Activated B cell treated with CpG ODN at 0.5 μM for 24 hours (primary cell): Measurements from ENCODE around the gene SIT1. TPM values are rescaled to one million over a fixed set of nuclear protein-coding genes. Genes with fewer than 3 reads are reported as not detected.

ENCODE experiments used
- ATAC-seq: fragments of 200-7000 bp; cut with Tn5 transposase; one replicate; pipeline ENCODE4 v1.10.0; 2021; ENCODE audit warnings: low read depth, mild to moderate bottlenecking, moderate library complexity
- CTCF ChIA-PET: fragments of 350-600 bp; sonication (Branson Sonifier 250); formaldehyde crosslinking; loops from one replicate; lab custom pipeline; 2021; ENCODE audit warnings: antibody characterized with exemption; lab: Charles Lee
- POLR2A ChIA-PET: fragments of 350-600 bp; sonication (Branson Sonifier 250); formaldehyde crosslinking; loops from one replicate; lab custom pipeline; 2021; ENCODE audit warnings: antibody characterized with exemption; lab: Charles Lee
- DNase-seq: peaks from one replicate; pipeline ENCODE4 v3.0.0; 2022
- H3K27ac Mint-ChIP-seq: one replicate; pipeline ENCODE4 v1.8.0; 2020; ENCODE audit warnings: mixed read lengths
- H3K27me3 Mint-ChIP-seq: one replicate; pipeline ENCODE4 v1.8.0; 2021; ENCODE audit warnings: mixed read lengths
- H3K36me3 Mint-ChIP-seq: one replicate; pipeline ENCODE4 v1.8.0; 2021; ENCODE audit warnings: low read depth, mixed read lengths
- H3K4me1 Mint-ChIP-seq: one replicate; pipeline ENCODE4 v1.8.0; 2021; ENCODE audit warnings: mixed read lengths
- H3K4me3 Mint-ChIP-seq: one replicate; pipeline ENCODE4 v1.8.0; 2020; ENCODE audit warnings: mild to moderate bottlenecking, mixed read lengths
- H3K9me3 Mint-ChIP-seq: one replicate; pipeline ENCODE4 v1.8.0; 2020; ENCODE audit warnings: mixed read lengths
- CTCF ChIP-seq: fragments of 200-600 bp; IDR thresholded peaks from one replicate; pipeline ENCODE4 v1.8.0; 2022; ENCODE audit warnings: antibody characterized with exemption, mild to moderate bottlenecking
- intact Hi-C: fragments of 100-400 bp; cut with micrococcal nuclease; formaldehyde crosslinking; loops from one replicate; pipeline ENCODE4 v1.15.1; 2024
- total RNA-seq: library from RNA; stranded (reverse); gene quantifications from 2 replicates; pipeline ENCODE4 v1.2.3, GENCODE V29; 2022

Gene SIT1
- total RNA-seq, 1 donor from 2014 or later: 27.5 TPM

- Mint-ChIP-seq H3K4me3 (peak overlapping the region; percentile 86), H3K36me3 (peaks cover 2% of the 10 kb centered on the region), H3K27ac (peak overlapping the region; percentile 76), H3K4me1 (peaks cover 12% of the 10 kb centered on the region), H3K27me3 (no peaks in the 10 kb centered on the region), H3K9me3 (no peaks in the 10 kb centered on the region)
- DNase-seq (peak; percentile 27), ATAC-seq (peak; percentile 42)
- ChIA-PET POLR2A (interaction anchor here (0.6 to 1.6 kb wide), 10 partner anchors 14 to 708 kb away, joined by 3 to 6 read pairs (median 4); partner anchors contain the start of genes CCDC107, CREB3, RMRP and TLN1), CTCF (interaction anchor here (0.8 to 3.1 kb wide), 6 partner anchors 26 to 192 kb away, joined by 3 to 8 read pairs (median 6); partner anchors contain the start of genes ARHGEF39, CCDC107, CREB3 and RMRP)
- intact Hi-C loops: loop anchor here (1.0 kb wide), 1 partner anchor 25 kb away; the partner anchor contains the start of gene ARHGEF39
- no peak for TF ChIP-seq CTCF
Observed at GRCh38 chr9:35690614-35691333, 40.0 kb upstream of the SIT1 start.

- ChIA-PET POLR2A (interaction anchor here (0.6 to 1.6 kb wide), 10 partner anchors 14 to 707 kb away, joined by 3 to 6 read pairs (median 4); partner anchors contain the start of genes CCDC107, CREB3, RMRP and TLN1), CTCF (interaction anchor here (0.8 to 3.1 kb wide), 3 partner anchors 25 to 192 kb away, joined by 3 to 8 read pairs (median 4); partner anchors contain the start of gene ARHGEF39)
- no peak overlapping the region for H3K27ac Mint-ChIP-seq
- intact Hi-C loops: loop anchor here (1.0 kb wide), 1 partner anchor 25 kb away; the partner anchor contains the start of gene ARHGEF39
- H3K36me3 Mint-ChIP-seq: peaks cover 2% of the 10 kb centered on the region
- DNase-seq (no peak), ATAC-seq (peak; percentile 21)
- peaks cover 12% of the 10 kb centered on the region for H3K4me1 Mint-ChIP-seq
- no peak for TF ChIP-seq CTCF
- H3K27me3 Mint-ChIP-seq: no peaks in the 10 kb centered on the region
- peak overlapping the region; percentile 86 for H3K4me3 Mint-ChIP-seq
- H3K9me3 Mint-ChIP-seq: no peaks in the 10 kb centered on the region
Observed at GRCh38 chr9:35690294-35690613, 39.5 kb upstream of the SIT1 start.

GRCh38 chr9:35689542-35690293, 39.0 kb upstream of the SIT1 start, which contains the start of gene TPM2:
Gene TPM2, minus strand, starts transcription at chr9:35689925. Its CDS starts 108 bp downstream, at chr9:35689817.
- H3K4me1 Mint-ChIP-seq: peaks cover 12% of the 10 kb centered on the region
- CTCF ChIA-PET: interaction anchor here (0.8 to 3.1 kb wide), 3 partner anchors 25 to 193 kb away, joined by 3 to 8 read pairs (median 4); partner anchors contain the start of gene ARHGEF39

More at GRCh38 chr9:35689542-35690293, 39.0 kb upstream of the SIT1 start, which contains the start of gene TPM2:
- no peak for DNase-seq
- intact Hi-C loops: loop anchor here (1.0 kb wide), 1 partner anchor 24 kb away; the partner anchor contains the start of gene ARHGEF39
- peak within 1 kb of the TSS; percentile 86 for H3K4me3 Mint-ChIP-seq
- ATAC-seq: no peak
- H3K27ac Mint-ChIP-seq: peak within 1 kb of the TSS; percentile 76
- POLR2A ChIA-PET: interaction anchor here (0.5 to 1.6 kb wide), 8 partner anchors 15 to 67 kb away, joined by 3 to 6 read pairs (median 4); partner anchors contain the start of genes CCDC107, CREB3, RMRP and TLN1
- no peak for TF ChIP-seq CTCF
- H3K27me3 Mint-ChIP-seq: no peaks in the 10 kb centered on the region
- H3K36me3 Mint-ChIP-seq: peaks cover 2% of the 10 kb centered on the region
- no peaks in the 10 kb centered on the region for H3K9me3 Mint-ChIP-seq
